ENCODE results near the gene SLC27A1. TPM values are rescaled to one million over a fixed set of nuclear protein-coding genes. Genes with fewer than 3 reads are reported as not detected.

The SLC27A1 gene
- total RNA-seq, 4 donors from 2014 or later: 30.6 to 58.2 (median 43.6) TPM

DNA sequence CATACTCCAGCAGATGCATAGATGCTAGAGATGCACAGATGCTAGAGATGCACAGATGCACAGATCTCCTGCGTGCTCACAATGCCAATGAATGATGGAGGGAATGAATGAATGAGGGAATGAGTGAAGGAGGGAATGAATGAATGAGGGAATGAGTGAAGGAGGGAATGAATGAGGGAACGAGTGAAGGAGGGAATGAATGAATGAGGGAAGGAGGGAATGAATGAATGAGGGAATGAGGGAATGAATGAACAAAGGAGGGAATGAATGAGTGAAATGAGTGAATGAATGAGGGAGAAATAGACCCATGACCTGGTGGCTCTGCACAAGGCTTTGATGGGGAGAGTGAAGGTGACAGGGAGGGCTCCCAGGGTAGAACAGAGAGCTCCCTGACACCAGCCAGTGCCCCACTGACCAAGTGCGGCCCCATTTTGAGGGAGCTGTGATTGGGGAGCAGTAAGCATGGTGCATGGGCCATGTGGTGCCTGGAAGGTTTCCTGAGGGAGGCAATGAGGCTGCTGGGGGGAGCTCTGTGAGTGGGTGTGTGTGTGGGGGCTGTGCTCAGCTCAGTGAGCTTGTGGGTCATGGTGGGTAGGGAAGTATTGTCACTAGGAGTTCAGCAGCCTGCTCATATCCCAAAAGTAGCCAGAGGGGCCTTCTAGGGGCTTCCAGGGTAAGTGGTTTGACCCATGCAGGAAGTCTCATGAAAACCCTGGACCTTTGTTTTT lies 12.7 kb downstream of the SLC27A1 start:
- no peak for TF ChIP-seq POLR2A (IDR thresholded peaks at IDR 0.05)
- TF ChIP-seq, protein P1, sequence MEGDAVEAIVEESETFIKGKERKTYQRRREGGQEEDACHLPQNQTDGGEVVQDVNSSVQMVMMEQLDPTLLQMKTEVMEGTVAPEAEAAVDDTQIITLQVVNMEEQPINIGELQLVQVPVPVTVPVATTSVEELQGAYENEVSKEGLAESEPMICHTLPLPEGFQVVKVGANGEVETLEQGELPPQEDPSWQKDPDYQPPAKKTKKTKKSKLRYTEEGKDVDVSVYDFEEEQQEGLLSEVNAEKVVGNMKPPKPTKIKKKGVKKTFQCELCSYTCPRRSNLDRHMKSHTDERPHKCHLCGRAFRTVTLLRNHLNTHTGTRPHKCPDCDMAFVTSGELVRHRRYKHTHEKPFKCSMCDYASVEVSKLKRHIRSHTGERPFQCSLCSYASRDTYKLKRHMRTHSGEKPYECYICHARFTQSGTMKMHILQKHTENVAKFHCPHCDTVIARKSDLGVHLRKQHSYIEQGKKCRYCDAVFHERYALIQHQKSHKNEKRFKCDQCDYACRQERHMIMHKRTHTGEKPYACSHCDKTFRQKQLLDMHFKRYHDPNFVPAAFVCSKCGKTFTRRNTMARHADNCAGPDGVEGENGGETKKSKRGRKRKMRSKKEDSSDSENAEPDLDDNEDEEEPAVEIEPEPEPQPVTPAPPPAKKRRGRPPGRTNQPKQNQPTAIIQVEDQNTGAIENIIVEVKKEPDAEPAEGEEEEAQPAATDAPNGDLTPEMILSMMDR (IDR thresholded peaks at IDR 0.05): no peak
- 84 to 85% methylated on average over 3 of the region's 3 CpGs for WGBS, 2 donors
- intact Hi-C loops (cut with DNase I; ENCODE audit: low total_unique reads): no loop called here
- H3K4me3 ChIP-seq (ENCODE audit: low read depth, poor library complexity, severe bottlenecking): no peak overlapping the region
- DNase-seq (ENCODE audit: low spot score in 2 of 2): no peak

DNA sequence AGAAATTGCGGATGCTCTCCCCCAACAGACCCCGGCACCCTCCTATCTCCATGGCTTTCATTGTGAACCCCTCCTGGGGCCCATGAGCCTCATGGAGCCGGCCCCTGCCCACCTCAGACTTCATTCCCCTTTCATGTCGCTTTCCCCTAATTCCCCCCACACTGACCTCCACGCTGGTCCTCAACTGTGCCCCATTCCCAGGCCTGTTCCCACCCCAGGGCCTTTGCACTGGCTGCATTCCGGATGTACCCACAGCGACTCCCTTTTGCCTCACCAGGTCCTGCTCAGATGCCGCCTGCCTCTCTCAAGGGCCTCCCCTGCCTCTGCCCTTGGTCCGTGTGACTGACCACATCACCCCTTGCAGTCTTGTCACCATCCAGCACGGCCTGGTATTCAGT lies 13.3 kb downstream of the SLC27A1 start:
- intact Hi-C loops (cut with DNase I; ENCODE audit: low total_unique reads): no loop called here
- H3K4me3 ChIP-seq (ENCODE audit: low read depth, poor library complexity, severe bottlenecking): no peak overlapping the region
- DNase-seq (ENCODE audit: low spot score in 2 of 2): no peak
- 94 to 96% methylated on average over 10 of the region's 10 CpGs for WGBS, 2 donors
- TF ChIP-seq, protein P1 (IDR thresholded peaks at IDR 0.05): no peak
- no peak for TF ChIP-seq POLR2A (IDR thresholded peaks at IDR 0.05)

DNA sequence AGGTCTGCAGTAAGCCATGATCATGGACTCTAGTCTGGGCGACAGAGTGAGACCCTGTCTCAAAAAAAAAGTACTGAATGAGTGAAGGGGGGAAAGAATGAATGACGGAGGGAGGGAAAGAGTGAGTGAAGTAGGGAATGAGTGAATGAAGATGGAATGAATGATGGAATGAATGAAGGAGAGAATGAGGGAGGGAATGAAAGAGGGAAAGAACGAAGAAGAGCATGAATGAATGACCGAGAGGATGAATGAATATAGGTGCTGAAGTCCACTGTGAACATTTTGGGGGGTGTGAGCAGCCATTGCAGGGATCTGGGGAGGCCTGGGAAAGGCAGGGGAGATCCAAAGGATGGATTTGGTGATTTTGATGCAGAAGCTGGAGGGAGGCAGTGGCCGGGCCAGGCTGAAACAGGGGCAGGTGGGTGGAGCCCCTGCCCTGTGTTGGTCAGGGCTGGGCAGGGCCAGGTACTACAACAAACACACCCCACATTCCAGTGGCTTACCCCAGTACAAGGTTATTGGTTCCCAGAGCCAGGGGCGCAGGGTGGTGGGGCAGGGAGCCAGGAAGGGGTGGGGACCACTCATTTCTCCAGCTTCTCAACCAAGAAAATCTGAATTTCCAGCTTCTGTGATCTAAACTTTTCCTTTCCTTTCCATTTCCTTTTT lies 14.3 kb downstream of the SLC27A1 start:
- H3K4me3 ChIP-seq (ENCODE audit: low read depth, poor library complexity, severe bottlenecking): no peak overlapping the region
- no peak for DNase-seq (ENCODE audit: low spot score in 2 of 2)
- intact Hi-C loops (cut with DNase I; ENCODE audit: low total_unique reads): no loop called here
- TF ChIP-seq POLR2A (IDR thresholded peaks at IDR 0.05): no peak
- TF ChIP-seq, protein P1 (IDR thresholded peaks at IDR 0.05): no peak
- 85 to 87% methylated on average over 6 of the region's 6 CpGs for WGBS, 2 donors

DNA sequence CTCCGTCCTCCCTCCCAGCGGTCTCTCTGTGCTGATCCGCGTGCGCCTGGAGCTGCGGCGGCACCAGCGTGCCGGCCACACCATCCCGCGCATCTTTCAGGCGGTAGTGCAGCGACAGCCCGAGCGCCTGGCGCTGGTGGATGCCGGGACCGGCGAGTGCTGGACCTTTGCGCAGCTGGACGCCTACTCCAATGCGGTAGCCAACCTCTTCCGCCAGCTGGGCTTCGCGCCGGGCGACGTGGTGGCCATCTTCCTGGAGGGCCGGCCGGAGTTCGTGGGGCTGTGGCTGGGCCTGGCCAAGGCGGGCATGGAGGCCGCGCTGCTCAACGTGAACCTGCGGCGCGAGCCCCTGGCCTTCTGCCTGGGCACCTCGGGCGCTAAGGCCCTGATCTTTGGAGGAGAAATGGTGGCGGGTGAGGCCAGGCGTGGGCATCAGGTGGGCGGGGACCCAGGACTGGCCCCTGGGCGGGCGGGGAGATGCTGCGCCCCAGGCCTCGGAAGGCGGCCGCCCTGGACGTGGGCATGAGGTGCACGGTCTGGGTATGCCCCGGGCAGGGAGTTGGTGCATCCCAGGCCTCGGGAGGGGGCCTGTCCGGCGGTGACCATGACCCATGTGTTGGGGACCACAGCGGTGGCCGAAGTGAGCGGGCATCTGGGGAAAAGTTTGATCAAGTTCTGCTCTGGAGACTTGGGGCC lies 16.4 kb downstream of the SLC27A1 start:
- no peak for TF ChIP-seq POLR2A (IDR thresholded peaks at IDR 0.05)
- TF ChIP-seq, protein P1 (IDR thresholded peaks at IDR 0.05): no peak
- intact Hi-C loops (cut with DNase I; ENCODE audit: low total_unique reads): no loop called here
- WGBS, 2 donors: 94% methylated on average over 44 to 48 of the region's 58 CpGs
- no peak for DNase-seq (ENCODE audit: low spot score in 2 of 2)
- no peak overlapping the region for H3K4me3 ChIP-seq (ENCODE audit: low read depth, poor library complexity, severe bottlenecking)

DNA sequence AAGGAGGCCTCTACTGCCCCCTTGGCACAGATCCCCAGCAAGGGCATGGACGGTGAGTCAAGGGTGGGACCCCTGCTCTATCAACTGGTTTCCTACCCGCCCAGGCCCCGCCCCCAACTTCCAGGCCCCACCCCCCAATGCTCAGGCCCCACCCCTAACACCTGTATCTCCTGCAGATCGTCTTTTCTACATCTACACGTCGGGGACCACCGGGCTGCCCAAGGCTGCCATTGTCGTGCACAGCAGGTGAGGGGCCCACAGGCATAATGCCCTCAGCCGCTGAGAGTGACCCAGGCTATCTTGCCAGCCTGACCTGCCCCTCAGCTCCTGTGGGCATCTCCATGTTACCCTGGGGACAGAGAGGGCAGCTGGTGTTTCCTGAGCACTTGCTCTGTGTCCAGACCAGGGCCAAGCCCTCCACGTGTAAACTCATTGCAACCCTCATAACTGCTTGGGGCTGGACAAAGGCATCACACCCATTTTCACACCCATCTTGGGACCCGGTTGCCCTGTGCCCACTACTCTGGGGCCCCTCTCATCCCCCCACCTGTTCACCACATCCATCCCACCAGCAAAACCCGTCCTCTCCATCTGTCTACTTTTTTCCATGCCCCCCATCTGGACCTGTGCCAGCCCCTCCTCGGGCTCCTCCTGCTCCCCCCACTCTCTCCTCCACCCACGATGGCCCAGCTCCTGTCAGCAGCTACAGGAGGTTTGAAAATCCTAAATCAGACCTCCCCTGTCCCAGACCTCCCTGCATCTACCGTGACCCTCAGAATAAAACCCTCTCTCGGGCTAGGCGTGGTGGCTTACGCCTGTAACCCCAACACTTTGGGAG lies 17.2 kb downstream of the SLC27A1 start:
- intact Hi-C loops (cut with DNase I; ENCODE audit: low total_unique reads): no loop called here
- no peak overlapping the region for H3K4me3 ChIP-seq (ENCODE audit: low read depth, poor library complexity, severe bottlenecking)
- TF ChIP-seq, protein P1 (IDR thresholded peaks at IDR 0.05): no peak
- WGBS, 2 donors: 76 to 77% methylated on average over 16 to 18 of the region's 18 CpGs
- no peak for DNase-seq (ENCODE audit: low spot score in 2 of 2)

Measured in lower leg skin (tissue), 4 donors.